GM12878 (cell line): Measurements from ENCODE around the gene CCDC186. TPM values are rescaled to one million over a fixed set of nuclear protein-coding genes. Genes with fewer than 3 reads are reported as not detected.
A peak's percentile ranks its signal among the peaks of the same experiment; 100 is the strongest.

Experiments used
- ATAC-seq: fragments of 200-7000 bp; cut with Tn5 transposase; 3 replicates; pipeline ENCODE4 v1.9.1; 2020; ENCODE audit warnings: mild to moderate bottlenecking, moderate library complexity
- BruUV-seq: library from RNA; stranded (reverse); fragments of 400-500 nt; replicated peaks from 2 replicates; lab custom pipeline; 2021; lab: Mats Ljungman, UMichigan
- CTCF ChIA-PET: fragments of 300-600 bp; sonication (Branson Sonifier 250); formaldehyde crosslinking; extraction: SDS; loops from one replicate; lab custom pipeline; 2021; ENCODE audit warnings: inconsistent platforms; lab: Yijun Ruan, JAX
- POLR2A ChIA-PET: fragments of 350-600 bp; formaldehyde crosslinking; extraction: SDS; loops from one replicate; lab custom pipeline; 2021; ENCODE audit warnings: inconsistent platforms; lab: Charles Lee
- RAD21 ChIA-PET: fragments of 300-600 bp; sonication (Branson Sonifier 250); formaldehyde crosslinking; loops from one replicate; lab custom pipeline; 2023; ENCODE audit warnings: antibody characterized with exemption; ENCODE audit not compliant: unreplicated experiment; lab: Charles Lee
- SMC1A ChIA-PET: fragments of 300-600 bp; sonication (Branson Sonifier 250); formaldehyde crosslinking; loops from one replicate; lab custom pipeline; 2023; ENCODE audit not compliant: unreplicated experiment, uncharacterized antibody; lab: Charles Lee
- DNase-seq: peaks from one replicate; pipeline ENCODE4 v3.0.0-alpha.2; 2011; ENCODE audit warnings: low read depth, low spot score
- FAIRE-seq: peaks from 3 replicates; lab custom pipeline; 2011; peaks lifted over from hg19 to GRCh38; lab: Jason Lieb, UNC
- H2AFZ ChIP-seq: 2 replicates; pipeline ENCODE4 v1.6.0; 2011; ENCODE audit warnings: low read depth, low read length, control low read depth; ENCODE audit not compliant: control insufficient read depth
- H3K27ac ChIP-seq: 2 replicates; pipeline ENCODE4 v1.5.1; 2011; ENCODE audit warnings: control low read depth; ENCODE audit not compliant: control insufficient read depth, insufficient read depth
- H3K27me3 ChIP-seq, 2 experiments: replicated peaks in 1 of 2; 2 replicates each; pipeline versions ENCODE4 v1.6.0 to v1.6.1; 2011; ENCODE audit warnings: low read length in 1 of 2; ENCODE audit not compliant: control insufficient read depth in 2 of 2, insufficient read depth in 2 of 2
- H3K36me3 ChIP-seq, 2 experiments: 2 replicates each; pipeline ENCODE4 v1.5.1; 2011; ENCODE audit warnings: low read length in 1 of 2; ENCODE audit not compliant: control insufficient read depth in 2 of 2, insufficient read depth in 2 of 2
- H3K4me1 ChIP-seq: 2 replicates; pipeline ENCODE4 v1.6.1; 2011; ENCODE audit warnings: mild to moderate bottlenecking, low read length, moderate library complexity, mixed read lengths; ENCODE audit not compliant: control insufficient read depth, insufficient read depth
- H3K4me2 ChIP-seq: 2 replicates; pipeline ENCODE4 v1.6.0; 2011; ENCODE audit warnings: control low read depth; ENCODE audit not compliant: control insufficient read depth, insufficient read depth
- H3K4me3 ChIP-seq: fragments of 200-600 bp; sonication (generic); 2 replicates; pipeline ENCODE4 v1.5.1; 2016
- H3K79me2 ChIP-seq: 2 replicates; pipeline ENCODE4 v1.6.0; 2011; ENCODE audit warnings: low read length; ENCODE audit not compliant: control insufficient read depth, insufficient read depth
- H3K9ac ChIP-seq: 2 replicates; pipeline ENCODE4 v1.8.0; 2011; ENCODE audit warnings: low read length, control low read depth, mixed read lengths; ENCODE audit not compliant: control insufficient read depth, insufficient read depth
- H3K9me3 ChIP-seq: replicated peaks from 3 replicates; pipeline ENCODE4 v1.5.1; 2011; ENCODE audit warnings: mild to moderate bottlenecking, low read length; ENCODE audit not compliant: control insufficient read depth, insufficient read depth
- H4K20me1 ChIP-seq: 2 replicates; pipeline ENCODE4 v1.6.0; 2011; ENCODE audit not compliant: control insufficient read depth, insufficient read depth
- CBX5 ChIP-seq: sonication (generic); IDR thresholded peaks from 2 replicates; pipeline ENCODE4 v1.6.1; 2016; ENCODE audit warnings: low read depth, moderate library complexity, mild to moderate bottlenecking, inconsistent platforms
- CREB1 ChIP-seq: IDR thresholded peaks from 2 replicates; pipeline ENCODE4 v1.6.1; 2012; ENCODE audit warnings: low read depth, mild to moderate bottlenecking, inconsistent platforms
- EZH2 ChIP-seq: IDR thresholded peaks from 2 replicates; pipeline ENCODE4 v1.6.1; 2012; ENCODE audit warnings: low read depth, mild to moderate bottlenecking, control low read depth, inconsistent platforms, low read length, borderline replicate concordance; ENCODE audit not compliant: control insufficient read depth
- KDM1A ChIP-seq: fragments of 200-600 bp; sonication (generic); IDR thresholded peaks from 2 replicates; pipeline ENCODE4 v1.6.1; 2016; ENCODE audit warnings: borderline replicate concordance
- MEF2A ChIP-seq: IDR thresholded peaks from 2 replicates; pipeline ENCODE4 v1.6.1; 2011; ENCODE audit warnings: low read depth, mild to moderate bottlenecking, low read length, moderate library complexity; ENCODE audit not compliant: insufficient read depth
- NFIC ChIP-seq: IDR thresholded peaks from 2 replicates; pipeline ENCODE4 v1.6.1; 2012; ENCODE audit warnings: low read depth, mild to moderate bottlenecking, inconsistent platforms, low read length, moderate library complexity
- NFYB ChIP-seq: IDR thresholded peaks from 2 replicates; pipeline ENCODE4 v1.6.1; 2011; ENCODE audit warnings: low read depth, mild to moderate bottlenecking, low read length, improper control_type of control experiment, moderate library complexity; ENCODE audit not compliant: insufficient read depth
- SPI1 ChIP-seq: IDR thresholded peaks from 2 replicates; pipeline ENCODE4 v1.6.1; 2011; ENCODE audit warnings: low read depth, mild to moderate bottlenecking, low read length, moderate library complexity, borderline replicate concordance; ENCODE audit not compliant: insufficient read depth
- TBL1XR1 ChIP-seq: IDR thresholded peaks from 2 replicates; pipeline ENCODE4 v1.6.1; 2012; ENCODE audit warnings: low read depth, low read length, improper control_type of control experiment
- ZNF207 ChIP-seq: fragments of 450-650 bp; IDR thresholded peaks from 2 replicates; pipeline ENCODE4 v1.6.1; 2014; ENCODE audit warnings: antibody characterized with exemption, mild to moderate bottlenecking, borderline replicate concordance
- ZNF217 ChIP-seq: fragments of 450-650 bp; IDR thresholded peaks from 2 replicates; pipeline ENCODE4 v1.6.1; 2017; ENCODE audit warnings: antibody characterized with exemption, mild to moderate bottlenecking
- ZNF24 ChIP-seq: fragments of 450-650 bp; IDR thresholded peaks from 2 replicates; pipeline ENCODE4 v1.6.1; 2017; ENCODE audit warnings: antibody characterized with exemption, mild to moderate bottlenecking
- ZNF384 ChIP-seq: IDR thresholded peaks from 2 replicates; pipeline ENCODE4 v1.6.1; 2012; ENCODE audit warnings: low read depth, mild to moderate bottlenecking, low read length, improper control_type of control experiment, borderline replicate concordance
- ZNF622 ChIP-seq: fragments of 450-650 bp; IDR thresholded peaks from 2 replicates; pipeline ENCODE4 v1.6.1; 2017; ENCODE audit warnings: mild to moderate bottlenecking, inconsistent platforms
- ZSCAN29 ChIP-seq: fragments of 450-650 bp; IDR thresholded peaks from 2 replicates; pipeline ENCODE4 v1.6.1; 2017; ENCODE audit warnings: mild to moderate bottlenecking, moderate library complexity
- WGBS: methylation state at CpG from one replicate; pipeline ENCODE4 v1.1.6; 2016; ENCODE audit warnings: low lambda C conversion rate; ENCODE audit not compliant: insufficient replicate concordance, insufficient coverage; ENCODE audit errors: missing lambda C conversion rate; 5-methylcytosine and 5-hydroxymethylcytosine counted together
- in situ Hi-C: fragments of 300-500 bp; cut with MboI; formaldehyde crosslinking; loops from 9 replicates; pipeline ENCODE4 v1.14.3; 2018; ENCODE audit warnings: mixed read lengths
- intact Hi-C: fragments of 100-400 bp; cut with micrococcal nuclease; formaldehyde crosslinking; loops from one replicate; pipeline ENCODE4 v1.14.2; 2022; ENCODE audit not compliant: unreplicated experiment
- polyA plus RNA-seq, 11 experiments: library from polyadenylated mRNA; depleted of rRNA in 4 of 11; unstranded in 6 of 11; stranded (reverse) in 5 of 11; fragments of >200 nt; fragmentation: Nextera tagmentation in 4 of 11; fragmentation: Illumina TruSeq in 1 of 11; extraction: Ambion mirVana in 4 of 11; extraction: Trizol in 1 of 11; gene quantifications; 1 replicate in 1 of 11; 2 replicates in 10 of 11; pipeline versions ENCODE4 v1.2.1 to v1.2.3, GENCODE V29; 2011 to 2016; ENCODE audit warnings: inconsistent platforms in 2 of 11, missing spikeins in 2 of 11, low read depth in 1 of 11
- total RNA-seq, 4 experiments: library from RNA; depleted of rRNA in 3 of 4; stranded (reverse); fragments of >200 nt in 3 of 4; fragmentation: Illumina TruSeq in 1 of 4; extraction: Trizol in 1 of 4; gene quantifications; 2 replicates each; pipeline versions ENCODE4 v1.2.1 to v1.2.3, GENCODE V29; 2013 to 2021

Gene CCDC186
- total and polyA plus RNA-seq, 10 of the 15 experiments (the other 5 are each of a cell fraction or from before 2014, with no cell fraction given): 3.5 to 13.1 (median 7.3) TPM

- RAD21 ChIA-PET: interaction anchor here (1.4 kb wide), 1 partner anchor 28 kb away, joined by 4 read pairs; no protein-coding TSS in a partner anchor
- peaks cover 0 to 13% of the 10 kb centered on the region in 2 experiments; a peak in 3 of 4 replicates for H3K36me3 ChIP-seq
- no peaks in the 10 kb centered on the region for H4K20me1 ChIP-seq
- no peaks in the 10 kb centered on the region for H3K9me3 ChIP-seq
- no TSS peak for BruUV-seq
- H3K4me2 ChIP-seq: 0 out of 2 replicates have a peak overlapping the region, but pooled peaks have one; percentile 19
- intact Hi-C loops (no loop called here), in situ Hi-C loops (no loop called here)
- no peak overlapping the region for H3K27ac ChIP-seq
- no peaks in the 10 kb centered on the region for H3K79me2 ChIP-seq
- no peak overlapping the region for H2AFZ ChIP-seq
- peak; percentile 80 for ATAC-seq
- 2% methylated on average over 3 of the region's 3 CpGs for WGBS
- H3K4me3 ChIP-seq: no peak overlapping the region
- SMC1A ChIA-PET: interaction anchor here (0.8 to 1.0 kb wide), 4 partner anchors 11 to 196 kb away, joined by 3 to 4 read pairs (median 3); no protein-coding TSS in a partner anchor
- CTCF ChIA-PET: interaction anchor here (1.2 to 2.9 kb wide), 2 partner anchors 14 to 15 kb away, joined by 3 to 7 read pairs; no protein-coding TSS in a partner anchor
- TF ChIP-seq SPI1 (peak; percentile 95), ZNF384 (no peak)
- TF ChIP-seq, all 136 proteins: peak for 1
- DNase-seq (peak; percentile 9), FAIRE-seq (peak; percentile 83)
- Histone ChIP-seq H3K27me3 (no peaks in the 10 kb centered on the region), H3K4me1 (no peaks in the 10 kb centered on the region), H3K9ac (no peak overlapping the region)
- POLR2A ChIA-PET: no interaction called here
These were observed 42.9 kb downstream of the CCDC186 start for GRCh38 chr10:114131094-114131493.

GRCh38 chr10:114121031-114121430 lies 53.0 kb downstream of the CCDC186 start:
- FAIRE-seq: no peak
- in situ Hi-C loops: no loop called here

More at GRCh38 chr10:114121031-114121430, 53.0 kb downstream of the CCDC186 start:
- Histone ChIP-seq H3K4me2 (no peak overlapping the region), H3K4me1 (no peaks in the 10 kb centered on the region), H2AFZ (no peak overlapping the region), H3K27ac (no peak overlapping the region), H3K9me3 (no peaks in the 10 kb centered on the region), H3K9ac (no peak overlapping the region), H4K20me1 (no peaks in the 10 kb centered on the region), H3K36me3 (no peaks in the 10 kb centered on the region; a peak in 1 of 4 replicates), H3K4me3 (no peak overlapping the region), H3K79me2 (no peaks in the 10 kb centered on the region), H3K27me3 (no peaks in the 10 kb centered on the region)
- RAD21 ChIA-PET: no interaction called here
- SMC1A ChIA-PET: no interaction called here
- DNase-seq (no peak), ATAC-seq (no peak)
- intact Hi-C loops: no loop called here
- 100% methylated on average over 1 of the region's 1 CpG for WGBS
- CTCF ChIA-PET: no interaction called here
- BruUV-seq: no TSS peak
- POLR2A ChIA-PET: interaction anchor here (0.5 kb wide), 1 partner anchor 311 kb away, joined by 4 read pairs; no protein-coding TSS in a partner anchor
- TF ChIP-seq ZNF217 (no peak), CREB1 (no peak), ZNF24 (no peak), EZH2 (no peak), MEF2A (no peak), TBL1XR1 (no peak), NFYB (no peak), CBX5 (no peak), KDM1A (no peak), ZNF622 (no peak), NFIC (no peak), ZNF207 (no peak), ZSCAN29 (no peak)
- TF ChIP-seq, all 136 proteins: peak for 0
